Left kidney (tissue), 2 donors: Measurements from ENCODE around the gene ZCCHC17. TPM values are rescaled to one million over a fixed set of nuclear protein-coding genes. Genes with fewer than 3 reads are reported as not detected.

Experiments
- DNase-seq: peaks from one replicate; pipeline ENCODE4 v3.0.0-alpha.2; 2013
- polyA plus RNA-seq: library from polyadenylated mRNA; unstranded; fragments of 120-200 nt; gene quantifications from one replicate; pipeline ENCODE4 v1.2.1, GENCODE V29; 2013; ENCODE audit not compliant: insufficient read length

ZCCHC17 gene
- polyA plus RNA-seq, 1 donor = 53.9 TPM

DNA sequence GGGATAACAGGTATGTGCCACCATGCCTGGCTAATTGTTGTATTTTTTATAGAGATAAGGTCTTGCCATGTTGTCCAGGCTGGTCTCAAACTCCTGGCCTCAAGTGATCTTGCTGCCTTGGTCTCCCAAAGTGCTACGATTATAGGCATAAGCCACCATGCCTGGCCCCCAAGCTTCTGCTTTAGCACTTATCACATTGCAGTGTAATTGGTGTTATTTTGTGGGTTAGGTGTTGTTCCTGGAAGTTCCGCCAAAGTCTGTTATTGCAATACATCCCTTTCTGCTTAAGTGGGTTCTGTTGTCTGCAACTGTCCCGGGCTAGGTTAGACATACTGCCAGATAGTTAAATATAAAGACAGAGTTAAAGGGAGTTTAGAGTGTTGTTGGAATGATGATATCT is 3.4 kb downstream of the ZCCHC17 start:
- no peak for DNase-seq

DNA sequence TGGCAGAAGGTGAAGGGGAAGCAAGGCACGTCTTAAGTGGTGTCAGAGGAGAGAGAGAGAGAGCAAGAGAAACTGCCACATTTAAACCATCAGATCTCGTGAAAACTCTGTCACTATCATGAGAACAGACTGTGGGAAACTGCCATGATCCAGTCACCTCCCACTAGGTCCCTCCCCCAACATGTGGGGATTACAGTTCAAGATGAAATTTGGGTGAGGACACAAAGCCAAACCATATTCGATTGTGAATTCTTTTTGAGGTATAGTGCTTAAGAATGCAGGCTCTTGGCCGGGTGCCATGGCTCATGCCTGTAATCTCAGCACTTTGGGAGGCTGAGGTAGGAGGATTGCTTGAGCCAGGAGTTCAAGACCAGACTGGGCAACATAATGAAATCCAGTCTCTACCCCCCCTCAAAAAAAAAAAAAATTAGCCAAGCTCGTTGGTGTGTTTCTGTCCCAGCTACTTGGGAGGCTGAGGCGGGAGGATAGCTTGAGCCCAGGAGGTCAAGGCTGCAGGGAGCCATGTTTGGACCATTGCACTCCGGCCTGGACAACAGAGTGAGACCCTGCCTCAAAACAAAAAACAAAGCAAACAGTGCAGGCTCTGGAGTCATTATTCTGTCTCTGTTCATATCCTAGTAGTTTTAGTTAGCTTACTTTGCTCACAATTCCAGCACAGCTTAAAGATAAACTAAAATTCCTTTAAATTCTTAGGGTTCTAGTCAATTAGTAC is 6.0 kb downstream of the ZCCHC17 start:
- DNase-seq = no peak

GRCh38 chr1:31306278-31306677 is 9.4 kb downstream of the ZCCHC17 start:
- DNase-seq = no peak

DNA sequence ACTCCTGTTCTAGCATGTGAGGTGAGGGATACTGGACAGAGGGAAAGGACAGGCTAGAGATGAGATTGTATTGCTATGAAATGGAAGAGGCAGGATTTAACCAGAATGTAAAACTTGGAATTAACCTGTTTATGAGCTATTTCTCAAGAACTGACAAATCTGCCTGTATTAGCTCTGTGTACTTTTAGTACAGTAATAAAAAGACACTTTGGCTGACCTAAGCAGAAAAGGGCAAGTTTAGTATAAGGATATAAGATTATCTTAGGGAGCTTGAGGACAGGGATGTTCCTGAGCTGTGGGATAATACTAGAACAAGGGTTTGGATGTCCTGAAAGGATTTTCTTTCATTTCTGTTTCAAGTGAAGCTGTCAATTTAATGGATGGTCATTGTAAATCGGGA is 11.2 kb downstream of the ZCCHC17 start:
- DNase-seq = no peak

- no peak for DNase-seq
These were observed 13.4 kb downstream of the ZCCHC17 start for GRCh38 chr1:31310198-31310597.

DNA sequence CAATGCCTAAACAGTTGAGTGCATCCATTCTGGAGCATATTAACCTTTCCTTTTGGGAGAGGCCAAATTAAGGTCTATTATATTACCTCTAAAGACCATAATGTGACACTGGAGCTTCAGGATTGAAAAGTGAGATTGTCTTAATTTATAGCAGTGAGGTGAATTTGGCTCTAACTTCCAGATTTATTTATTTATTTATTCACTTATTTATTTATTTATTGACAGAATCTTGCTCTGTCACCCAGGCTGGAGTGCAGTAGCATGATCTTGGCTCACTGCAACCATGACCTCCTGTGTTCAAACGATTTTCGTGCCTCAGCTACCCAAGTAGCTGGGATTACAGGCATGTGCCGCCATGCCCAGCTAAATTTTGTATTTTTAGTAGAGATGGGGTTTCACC is 19.1 kb downstream of the ZCCHC17 start:
- no peak for DNase-seq

DNA sequence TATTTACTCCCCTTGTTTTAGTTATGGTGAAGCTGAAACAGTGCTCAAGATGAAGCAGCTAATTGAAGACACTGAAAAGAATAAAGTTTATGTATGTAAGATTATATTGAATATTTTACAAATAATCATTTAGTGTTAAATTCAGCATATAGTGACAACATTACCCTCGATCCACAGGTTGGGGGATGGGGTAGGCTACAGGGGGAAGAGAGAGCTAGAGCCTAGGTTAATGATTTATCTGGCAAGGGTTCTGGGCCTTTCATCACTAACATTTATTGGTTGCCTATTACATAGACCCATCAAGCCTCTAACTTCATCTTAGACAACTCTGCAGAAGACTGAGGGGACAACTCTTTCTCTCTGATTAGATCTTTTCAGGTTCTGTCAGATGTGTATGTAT is 21.3 kb downstream of the ZCCHC17 start:
- DNase-seq = no peak

- DNase-seq = no peak
These were observed 27.3 kb downstream of the ZCCHC17 start for GRCh38 chr1:31324093-31324492.

- no peak for DNase-seq
These were observed 28.2 kb downstream of the ZCCHC17 start for GRCh38 chr1:31324992-31325391.

- DNase-seq = no peak
These were observed 29.6 kb downstream of the ZCCHC17 start for GRCh38 chr1:31326461-31326860.

- DNase-seq = no peak
These were observed 30.5 kb downstream of the ZCCHC17 start for GRCh38 chr1:31327381-31327780.

- DNase-seq = peak; percentile 21
These were observed 38.2 kb downstream of the ZCCHC17 start for GRCh38 chr1:31335007-31335406.

DNA sequence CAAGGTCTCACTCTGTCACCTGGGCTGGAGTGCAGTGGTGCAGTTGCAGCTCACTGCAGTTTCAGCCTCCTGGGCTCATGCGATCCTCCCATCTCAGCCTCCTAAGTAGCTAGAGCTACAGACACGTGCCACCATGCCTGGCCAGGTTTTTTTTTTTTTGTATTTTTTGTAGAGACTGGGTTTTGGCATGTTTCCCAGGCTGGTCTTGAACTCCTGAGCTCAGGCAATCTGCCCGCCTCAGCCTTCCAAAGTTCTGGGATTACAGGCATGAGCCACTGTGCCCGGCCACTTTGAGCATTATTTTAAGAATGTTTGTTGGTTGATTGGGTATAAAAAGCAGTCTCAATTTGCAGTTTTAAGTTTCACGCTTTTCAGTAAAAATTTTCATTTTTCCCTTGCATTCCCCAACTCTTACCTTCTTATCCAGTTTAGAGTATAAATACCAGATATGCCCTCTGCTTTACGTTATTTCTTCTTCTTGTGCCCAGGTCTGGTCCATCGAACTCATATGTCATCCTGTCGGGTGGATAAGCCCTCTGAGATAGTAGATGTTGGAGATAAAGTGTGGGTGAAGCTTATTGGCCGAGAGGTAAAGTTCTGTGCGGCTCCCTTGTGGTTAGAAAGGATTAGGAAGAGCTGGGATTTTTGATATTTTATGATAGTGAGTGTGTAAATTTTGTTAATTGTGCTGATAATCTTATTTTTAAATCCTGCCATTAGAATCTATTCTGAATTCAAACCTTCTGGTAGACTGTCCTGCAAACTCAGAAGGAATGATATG is 40.0 kb downstream of the ZCCHC17 start:
- no peak for DNase-seq

DNA sequence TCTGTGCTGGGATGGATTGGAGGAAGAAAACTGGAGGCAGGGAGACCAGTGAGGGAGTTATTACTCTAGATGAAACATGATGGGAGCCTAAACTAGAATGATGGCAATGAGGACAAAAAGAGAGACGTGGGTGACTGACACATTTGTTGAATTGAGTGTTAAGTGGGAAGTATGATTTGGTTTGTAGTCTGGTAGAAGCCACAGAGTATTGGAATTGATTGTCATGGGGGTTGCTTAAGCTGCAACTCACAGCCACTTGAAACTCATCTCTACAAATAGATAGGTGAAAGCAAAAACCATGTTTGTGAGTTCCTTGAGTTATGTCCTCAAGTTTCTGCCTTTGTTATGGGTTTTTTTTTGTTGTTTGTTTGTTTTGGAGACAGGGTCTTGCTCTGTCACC is 47.7 kb downstream of the ZCCHC17 start:
- no peak for DNase-seq

DNA sequence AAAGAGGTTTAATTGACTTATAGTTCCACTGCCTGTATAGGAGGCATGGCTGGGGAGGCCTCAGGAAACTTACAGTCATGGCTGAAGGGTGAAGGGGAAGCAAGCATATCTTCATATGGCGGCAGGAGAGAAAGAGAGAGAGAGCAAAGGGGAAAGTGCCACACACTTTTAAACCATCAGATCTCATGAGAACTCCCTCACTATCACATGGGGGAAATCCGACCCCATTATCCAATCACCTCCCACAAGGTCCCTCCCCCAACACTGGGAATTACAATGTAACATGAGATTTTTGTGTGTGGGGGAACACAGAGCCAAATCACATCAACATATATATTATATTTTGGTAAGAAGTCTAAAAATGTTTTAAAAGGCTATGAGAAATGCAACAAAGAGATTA is 48.8 kb downstream of the ZCCHC17 start:
- peak; percentile 8 for DNase-seq

GRCh38 chr1:31346785-31347184 is 50.0 kb downstream of the ZCCHC17 start:
- no peak for DNase-seq

DNA sequence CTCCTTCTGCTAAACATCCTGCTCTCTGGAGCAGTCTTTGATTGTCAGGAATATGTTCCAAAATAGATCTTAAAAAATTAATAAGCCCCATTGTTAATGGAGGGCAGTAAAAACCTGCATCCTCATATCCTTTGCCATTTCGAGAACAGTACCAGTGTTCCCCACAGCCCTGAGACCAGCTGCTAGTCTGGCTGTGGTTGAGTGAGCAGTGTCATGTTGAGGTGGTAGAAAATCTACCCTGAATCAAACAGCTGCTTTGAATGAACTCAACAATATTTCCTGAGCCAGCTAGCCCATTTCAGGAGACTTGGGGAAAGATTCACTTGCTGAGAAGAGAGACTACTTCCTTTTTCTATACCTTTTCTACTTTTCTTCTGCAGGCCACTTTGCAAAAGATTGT is 51.6 kb downstream of the ZCCHC17 start:
- no peak for DNase-seq

- DNase-seq = no peak
These were observed 57.5 kb downstream of the ZCCHC17 start for GRCh38 chr1:31354283-31354682.

DNA sequence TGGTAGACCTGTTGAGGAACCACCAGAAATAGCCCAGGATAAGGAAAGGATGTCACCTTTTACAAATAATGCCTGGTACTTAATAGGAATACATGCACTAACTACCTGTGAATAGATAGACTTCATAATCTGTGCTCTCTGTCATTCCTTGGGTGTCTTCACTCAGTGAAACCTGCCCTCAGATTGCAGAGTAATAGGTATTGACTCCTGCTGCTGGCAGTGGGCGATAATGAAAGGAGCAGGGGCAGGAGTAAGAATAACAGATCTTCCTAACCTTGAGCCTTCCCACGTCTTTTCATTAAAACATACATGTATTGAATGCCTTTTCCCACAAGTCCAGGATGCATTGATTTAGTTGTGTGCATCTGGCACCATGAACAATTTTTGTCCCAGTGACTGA is 59.6 kb downstream of the ZCCHC17 start:
- DNase-seq = no peak

- DNase-seq = no peak
These were observed 64.8 kb downstream of the ZCCHC17 start for GRCh38 chr1:31361607-31362006.

- no peak for DNase-seq
These were observed 65.2 kb downstream of the ZCCHC17 start for GRCh38 chr1:31362032-31362431.

- DNase-seq = peak; percentile 66
These were observed 67.9 kb downstream of the ZCCHC17 start for GRCh38 chr1:31364561-31365250.

DNA sequence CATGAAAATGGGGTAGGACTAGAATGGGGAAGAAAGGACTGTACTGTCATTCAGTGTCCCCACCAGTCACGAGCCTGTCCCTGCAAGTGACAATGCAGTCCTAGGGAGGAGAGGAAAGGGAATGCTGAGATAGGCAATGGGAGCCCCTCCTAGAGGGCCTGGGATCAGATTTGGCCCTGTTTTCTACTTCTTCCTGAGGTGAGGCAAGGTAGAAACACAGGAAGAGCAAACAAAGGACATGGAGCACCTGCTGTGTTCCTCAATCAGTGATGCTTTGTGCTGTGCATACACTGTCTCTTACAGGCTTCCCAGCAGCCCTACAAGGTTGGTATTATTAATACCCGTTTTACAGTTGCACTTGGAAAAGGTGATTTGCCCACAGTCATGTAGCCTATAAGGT is 70.0 kb downstream of the ZCCHC17 start:
- no peak for DNase-seq
